ENCODE results near the gene FAAP20.

FAAP20 gene

GRCh38 chr1:2168090-2168489 lies 26.5 kb downstream of the FAAP20 start:
- Histone ChIP-seq H3K9me3 (ENCODE audit: severe bottlenecking) (no peaks in the 10 kb centered on the region), H3K36me3 (peaks cover 5% of the 10 kb centered on the region; the same call in 1 of the 2 replicates), H3K27ac (no peak overlapping the region), H3K27me3 (ENCODE audit: insufficient read depth, low read depth, severe bottlenecking) (no peaks in the 10 kb centered on the region), H3K4me3 (ENCODE audit: low read depth, low read length) (no peak overlapping the region)
- TF ChIP-seq CTCF (IDR thresholded peaks at IDR 0.05; ENCODE audit: low read depth, low read length), result no peak
- DNase-seq, result no peak

GRCh38 chr1:2166695-2167094 lies 27.9 kb downstream of the FAAP20 start:
- no peak overlapping the region for H3K27ac ChIP-seq
- H3K36me3 ChIP-seq, result peaks cover 7% of the 10 kb centered on the region; the same call in 1 of the 2 replicates
- no peak for DNase-seq
- H3K9me3 ChIP-seq (ENCODE audit: severe bottlenecking), result no peaks in the 10 kb centered on the region
- H3K4me3 ChIP-seq (ENCODE audit: low read depth, low read length), result no peak overlapping the region
- no peaks in the 10 kb centered on the region for H3K27me3 ChIP-seq (ENCODE audit: insufficient read depth, low read depth, severe bottlenecking)
- TF ChIP-seq CTCF (IDR thresholded peaks at IDR 0.05; ENCODE audit: low read depth, low read length), result no peak

- DNase-seq, result no peak
- Histone ChIP-seq H3K9me3 (ENCODE audit: severe bottlenecking) (no peaks in the 10 kb centered on the region), H3K4me3 (ENCODE audit: low read depth, low read length) (no peak overlapping the region), H3K27ac (no peak overlapping the region), H3K27me3 (ENCODE audit: insufficient read depth, low read depth, severe bottlenecking) (no peaks in the 10 kb centered on the region), H3K36me3 (peaks cover 7% of the 10 kb centered on the region; the same call in 1 of the 2 replicates)
- TF ChIP-seq CTCF (IDR thresholded peaks at IDR 0.05; ENCODE audit: low read depth, low read length), result no peak
These were observed 28.3 kb downstream of the FAAP20 start for GRCh38 chr1:2166254-2166653.

- Histone ChIP-seq H3K36me3 (peaks cover 7% of the 10 kb centered on the region; the same call in 1 of the 2 replicates), H3K4me3 (ENCODE audit: low read depth, low read length) (no peak overlapping the region), H3K27me3 (ENCODE audit: insufficient read depth, low read depth, severe bottlenecking) (no peaks in the 10 kb centered on the region), H3K9me3 (ENCODE audit: severe bottlenecking) (no peaks in the 10 kb centered on the region), H3K27ac (no peak overlapping the region)
- TF ChIP-seq CTCF (IDR thresholded peaks at IDR 0.05; ENCODE audit: low read depth, low read length), result no peak
- DNase-seq, result no peak
These were observed 28.9 kb downstream of the FAAP20 start for GRCh38 chr1:2165646-2166045.

GRCh38 chr1:2163205-2163604 lies 31.4 kb downstream of the FAAP20 start:
- DNase-seq, result peak; percentile 43
- H3K4me3 ChIP-seq (ENCODE audit: low read depth, low read length), result no peak overlapping the region
- no peaks in the 10 kb centered on the region for H3K27me3 ChIP-seq (ENCODE audit: insufficient read depth, low read depth, severe bottlenecking)
- no peak overlapping the region for H3K27ac ChIP-seq
- H3K9me3 ChIP-seq (ENCODE audit: severe bottlenecking), result no peaks in the 10 kb centered on the region
- peak; percentile 46; the same call in 1 of the 2 replicates for TF ChIP-seq CTCF (IDR thresholded peaks at IDR 0.05; ENCODE audit: low read depth, low read length)
- H3K36me3 ChIP-seq, result peaks cover 13% of the 10 kb centered on the region
